Neural cell (in vitro differentiated cells): ENCODE data around the gene USP46. TPM values are rescaled to one million over a fixed set of nuclear protein-coding genes. Genes with fewer than 3 reads are reported as not detected.

ENCODE experiments used
- H2AFZ ChIP-seq: fragments of 200-600, 300-800 bp; sonication (generic), shearing (Covaris generic); 2 replicates; pipeline ENCODE4 v1.6.0; 2014; ENCODE audit warnings: low read depth, mild to moderate bottlenecking, antibody characterized with exemption, low read length, moderate library complexity
- H3F3A ChIP-seq: fragments of 200-600 bp; shearing (Covaris generic); 2 replicates; pipeline ENCODE4 v1.6.1; 2016; ENCODE audit warnings: mild to moderate bottlenecking, moderate library complexity, mixed read lengths, antibody characterized with exemption, low read length; ENCODE audit not compliant: insufficient read depth, poor library complexity, severe bottlenecking
- H3K27ac ChIP-seq: fragments of 200-600, 300-800 bp; sonication (generic), shearing (Covaris generic); 2 replicates; pipeline ENCODE4 v1.5.1; 2014; ENCODE audit warnings: mild to moderate bottlenecking, low read length, moderate library complexity
- H3K27me3 ChIP-seq: fragments of 300-800, 200-600 bp; sonication (generic), shearing (Covaris generic); 2 replicates; pipeline ENCODE4 v1.6.0; 2014; ENCODE audit warnings: mild to moderate bottlenecking, low read depth, low read length, moderate library complexity; ENCODE audit not compliant: insufficient read depth
- H3K36me3 ChIP-seq: fragments of 300-800, 200-600 bp; sonication (generic), shearing (Covaris generic); 2 replicates; pipeline ENCODE4 v1.5.1; 2014; ENCODE audit warnings: mild to moderate bottlenecking, antibody characterized with exemption, low read length, moderate library complexity; ENCODE audit not compliant: insufficient read depth
- H3K4me2 ChIP-seq: fragments of 300-800, 200-600 bp; sonication (generic), shearing (Covaris generic); 2 replicates; pipeline ENCODE4 v1.6.0; 2014; ENCODE audit warnings: mild to moderate bottlenecking, low read length
- H3K4me3 ChIP-seq: fragments of 300-800, 200-600 bp; sonication (generic), shearing (Covaris generic); 2 replicates; pipeline ENCODE4 v1.5.1; 2014; ENCODE audit warnings: mild to moderate bottlenecking, low read length, moderate library complexity
- H3K79me2 ChIP-seq: fragments of 200-600 bp; shearing (Covaris generic); replicated peaks from 2 replicates; pipeline ENCODE4 v1.6.0; 2014; ENCODE audit warnings: mild to moderate bottlenecking, low read length, moderate library complexity; ENCODE audit not compliant: insufficient read depth
- H3K9ac ChIP-seq: fragments of 300-800, 200-600 bp; sonication (generic), shearing (Covaris generic); 2 replicates; pipeline ENCODE4 v1.6.1; 2016; ENCODE audit warnings: mild to moderate bottlenecking, low read length, mixed read lengths
- H3K9me2 ChIP-seq: fragments of 200-600 bp; shearing (Covaris generic); 2 replicates; pipeline ENCODE4 v1.6.1; 2016; ENCODE audit warnings: mild to moderate bottlenecking, low read length, mixed read lengths; ENCODE audit not compliant: insufficient read depth
- H3K9me3 ChIP-seq: fragments of 200-600, 300-800 bp; sonication (generic), shearing (Covaris generic); 2 replicates; pipeline ENCODE4 v1.6.1; 2016; ENCODE audit warnings: mild to moderate bottlenecking, mixed run types, low read length, moderate library complexity, mixed read lengths
- H4K20me1 ChIP-seq: fragments of 200-600 bp; shearing (Covaris generic); 2 replicates; pipeline ENCODE4 v1.6.1; 2016; ENCODE audit warnings: mild to moderate bottlenecking, mixed run types; ENCODE audit not compliant: insufficient read depth
- CTCF ChIP-seq: fragments of 450-650 bp; IDR thresholded peaks from 2 replicates; pipeline ENCODE4 v1.5.1; 2014; ENCODE audit warnings: antibody characterized with exemption, mild to moderate bottlenecking, moderate library complexity; ENCODE audit not compliant: poor library complexity, severe bottlenecking
- EP300 ChIP-seq: fragments of 450-650 bp; conservative IDR thresholded peaks from 2 replicates; pipeline ENCODE4 v1.6.1; 2014; ENCODE audit warnings: antibody characterized with exemption, mild to moderate bottlenecking, moderate library complexity; ENCODE audit not compliant: poor library complexity, severe bottlenecking
- EZH2 ChIP-seq: fragments of 200-600, 300-800 bp; shearing (Covaris generic), sonication (generic); IDR thresholded peaks from 2 replicates; pipeline ENCODE4 v1.6.1; 2014; ENCODE audit warnings: antibody characterized with exemption, low read length, borderline replicate concordance, mild to moderate bottlenecking; ENCODE audit not compliant: insufficient read depth, poor library complexity, severe bottlenecking
- MXI1 ChIP-seq: fragments of 450-650 bp; conservative IDR thresholded peaks from 2 replicates; pipeline ENCODE4 v1.6.1; 2014; ENCODE audit warnings: antibody characterized with exemption, mild to moderate bottlenecking; ENCODE audit not compliant: poor library complexity, severe bottlenecking
- POLR2AphosphoS5 ChIP-seq: IDR thresholded peaks from 2 replicates; pipeline ENCODE4 v1.6.1; 2012
- RAD21 ChIP-seq: fragments of 450-650 bp; conservative IDR thresholded peaks from 2 replicates; pipeline ENCODE4 v1.6.1; 2014; ENCODE audit warnings: antibody characterized with exemption, mild to moderate bottlenecking, moderate library complexity
- REST ChIP-seq: IDR thresholded peaks from 2 replicates; pipeline ENCODE4 v1.6.1; 2012; ENCODE audit warnings: borderline replicate concordance
- SMC3 ChIP-seq: fragments of 450-650 bp; conservative IDR thresholded peaks from 2 replicates; pipeline ENCODE4 v1.6.1; 2014; ENCODE audit warnings: antibody characterized with exemption, mild to moderate bottlenecking, moderate library complexity; ENCODE audit not compliant: poor library complexity
- TAF1 ChIP-seq: IDR thresholded peaks from 2 replicates; pipeline ENCODE4 v1.6.1; 2012; ENCODE audit warnings: low read depth
- polyA plus RNA-seq: library from polyadenylated mRNA; depleted of rRNA; stranded (reverse); fragments of >200 nt; gene quantifications from 2 replicates; pipeline ENCODE4 v1.2.3, GENCODE V29; 2014

The USP46 gene
- polyA plus RNA-seq, 1 donor from 2014 or later = 14.1 TPM

GRCh38 chr4:52612341-52612740 is 46.8 kb downstream of the USP46 start:
- H3K36me3 ChIP-seq = no peaks in the 10 kb centered on the region
- no peaks in the 10 kb centered on the region for H4K20me1 ChIP-seq
- no peaks in the 10 kb centered on the region for H3F3A ChIP-seq
- no peaks in the 10 kb centered on the region for H3K79me2 ChIP-seq
- no peak overlapping the region for H3K4me3 ChIP-seq
- H3K27ac ChIP-seq = no peak overlapping the region
- no peaks in the 10 kb centered on the region for H3K9me3 ChIP-seq
- no peak overlapping the region for H3K9ac ChIP-seq
- TF ChIP-seq EP300 (no peak), TAF1 (no peak), SMC3 (no peak), MXI1 (no peak), POLR2AphosphoS5 (no peak)
- H3K9me2 ChIP-seq = no peaks in the 10 kb centered on the region
- no peaks in the 10 kb centered on the region for H3K27me3 ChIP-seq
- no peak overlapping the region for H2AFZ ChIP-seq
- H3K4me2 ChIP-seq = no peak overlapping the region

GRCh38 chr4:52611030-52611555 is 48.0 kb downstream of the USP46 start:
- Histone ChIP-seq H3K9me3 (no peaks in the 10 kb centered on the region), H3F3A (no peaks in the 10 kb centered on the region), H3K27ac (no peak overlapping the region), H3K36me3 (no peaks in the 10 kb centered on the region), H2AFZ (no peak overlapping the region), H3K4me2 (no peak overlapping the region), H3K9me2 (no peaks in the 10 kb centered on the region), H4K20me1 (no peaks in the 10 kb centered on the region), H3K9ac (no peak overlapping the region), H3K79me2 (no peaks in the 10 kb centered on the region), H3K4me3 (no peak overlapping the region), H3K27me3 (no peaks in the 10 kb centered on the region)
- TF ChIP-seq EP300 = no peak
- TF ChIP-seq MXI1 = no peak
- TF ChIP-seq CTCF = no peak
- no peak for TF ChIP-seq TAF1
- no peak for TF ChIP-seq REST
- TF ChIP-seq EZH2 = no peak
- no peak for TF ChIP-seq POLR2AphosphoS5
- no peak for TF ChIP-seq SMC3
- no peak for TF ChIP-seq RAD21
